HG03025 (cell line): Measurements from ENCODE around the gene ZFYVE27.
"Not testable (repeated sequence)": the region's sequence is repeated elsewhere in the genome, so short reads cannot be mapped to it uniquely, and the experiment has no call there.

Source experiments
- ATAC-seq: cut with Tn5 transposase; IDR thresholded peaks from one replicate; pipeline ENCODE4 v1.9.1; 2021; ENCODE audit warnings: mild to moderate bottlenecking, moderate library complexity; ENCODE audit not compliant: unreplicated experiment, low FRiP score

The ZFYVE27 gene

GRCh38 chr10:97736902-97737769 is at the start of gene ZFYVE27:
ZFYVE27 (plus strand) TSS chr10:97737128; CDS start chr10:97738478, 1,350 bp downstream.
- peak; percentile 83 for ATAC-seq

GRCh38 chr10:97687785-97688781 is 48.8 kb upstream of the ZFYVE27 start:
- no peak for ATAC-seq

- ATAC-seq: no peak
Observed at GRCh38 chr10:97689559-97690020, 47.3 kb upstream of the ZFYVE27 start.

GRCh38 chr10:97690133-97690532 is 46.8 kb upstream of the ZFYVE27 start:
- no peak for ATAC-seq

GRCh38 chr10:97698072-97698655 is 38.8 kb upstream of the ZFYVE27 start:
- not testable (repeated sequence) for ATAC-seq

- no peak for ATAC-seq
Observed at GRCh38 chr10:97701438-97702069, 35.4 kb upstream of the ZFYVE27 start.

GRCh38 chr10:97703398-97704067 is 33.4 kb upstream of the ZFYVE27 start:
- no peak for ATAC-seq

GRCh38 chr10:97704341-97704740 is 32.6 kb upstream of the ZFYVE27 start:
- no peak for ATAC-seq

GRCh38 chr10:97705006-97705670 is 31.8 kb upstream of the ZFYVE27 start:
- ATAC-seq: no peak

GRCh38 chr10:97707134-97707861 is 29.6 kb upstream of the ZFYVE27 start:
- no peak for ATAC-seq

GRCh38 chr10:97708167-97708566 is 28.8 kb upstream of the ZFYVE27 start:
- ATAC-seq: no peak

GRCh38 chr10:97708976-97709946 is 27.7 kb upstream of the ZFYVE27 start:
- no peak for ATAC-seq

- ATAC-seq: no peak
Observed at GRCh38 chr10:97711640-97712572, 25.0 kb upstream of the ZFYVE27 start.

GRCh38 chr10:97713339-97713825 is 23.5 kb upstream of the ZFYVE27 start, which contains the start of gene MARVELD1:
MARVELD1 (plus strand) TSS chr10:97713730; CDS start chr10:97713877, 147 bp downstream.
- ATAC-seq: no peak

GRCh38 chr10:97713826-97714400 is 23.0 kb upstream of the ZFYVE27 start:
- peak; percentile 56 for ATAC-seq
